HEK293 (cell line): ENCODE data around the gene SLC2A9.

ENCODE experiments used
- CTCF ChIA-PET: fragments of 350-600 bp; formaldehyde crosslinking; extraction: SDS; loops from one replicate; lab custom pipeline; 2021; ENCODE audit warnings: antibody characterized with exemption; lab: Yijun Ruan, JAX
- POLR2A ChIA-PET: fragments of 300-600 bp; formaldehyde crosslinking; extraction: SDS; loops from one replicate; lab custom pipeline; 2020; ENCODE audit warnings: antibody characterized with exemption, inconsistent platforms; lab: Yijun Ruan, JAX
- H3K27ac ChIP-seq: fragments of 200-500 bp; sonication (Bioruptor generic); 2 replicates; pipeline ENCODE4 v1.5.1; 2014; ENCODE audit warnings: low read depth, low read length, control low read depth, inconsistent platforms; ENCODE audit errors: extremely low read depth
- H3K36me3 ChIP-seq, 2 experiments: fragments of 200-500 bp in 1 of 2; sonication (Bioruptor generic) in 1 of 2; 1 replicate in 1 of 2; 2 replicates in 1 of 2; pipeline ENCODE4 v1.5.1; 2014 to 2017; ENCODE audit warnings: inconsistent platforms in 2 of 2, low read length in 2 of 2; ENCODE audit not compliant: control insufficient read depth in 2 of 2, insufficient read depth in 1 of 2
- H3K4me1 ChIP-seq: fragments of 200-500 bp; sonication (Bioruptor generic); 2 replicates; pipeline ENCODE4 v1.5.1; 2014; ENCODE audit warnings: mild to moderate bottlenecking, low read length, inconsistent platforms; ENCODE audit not compliant: control insufficient read depth, insufficient read depth
- H3K4me3 ChIP-seq: 2 replicates; pipeline ENCODE4 v1.5.1; 2011; ENCODE audit warnings: low read depth, mild to moderate bottlenecking, control low read depth, low read length, moderate library complexity
- H3K9me3 ChIP-seq: fragments of 200-500 bp; sonication (Bioruptor generic); 2 replicates; pipeline ENCODE4 v1.5.1; 2014; ENCODE audit warnings: low read depth, low read length, inconsistent platforms; ENCODE audit not compliant: control insufficient read depth, insufficient read depth
- FEZF1 ChIP-seq: fragments of 450-650 bp; formaldehyde crosslinking; IDR thresholded peaks from 2 replicates; pipeline ENCODE4 v1.5.1; 2016; ENCODE audit warnings: missing biosample characterization, missing genetic modification characterization
- KLF16 ChIP-seq: fragments of 450-650 bp; formaldehyde crosslinking; IDR thresholded peaks from 2 replicates; pipeline ENCODE4 v1.5.1; 2017; ENCODE audit warnings: missing biosample characterization, missing genetic modification characterization
- KLF17 ChIP-seq: fragments of 450-650 bp; formaldehyde crosslinking; IDR thresholded peaks from 2 replicates; pipeline ENCODE4 v1.5.1; 2016; ENCODE audit warnings: missing biosample characterization, missing genetic modification characterization
- TCF7L2 ChIP-seq: IDR thresholded peaks from 2 replicates; pipeline ENCODE4 v1.6.1; 2011; ENCODE audit warnings: low read depth, mild to moderate bottlenecking, inconsistent platforms, low read length, moderate library complexity, borderline replicate concordance
- TRIM28 ChIP-seq: IDR thresholded peaks from 2 replicates; pipeline ENCODE4 v1.6.1; 2011; ENCODE audit warnings: low read length, control low read depth, borderline replicate concordance
- ZBTB1 ChIP-seq: fragments of 450-650 bp; formaldehyde crosslinking; IDR thresholded peaks from 2 replicates; pipeline ENCODE4 v1.5.1; 2016; ENCODE audit warnings: missing biosample characterization, missing genetic modification characterization
- ZBTB8A ChIP-seq: fragments of 450-650 bp; formaldehyde crosslinking; IDR thresholded peaks from 2 replicates; pipeline ENCODE4 v1.5.1; 2016; ENCODE audit warnings: missing biosample characterization, missing genetic modification characterization
- ZNF112 ChIP-seq: fragments of 450-650 bp; formaldehyde crosslinking; IDR thresholded peaks from 2 replicates; pipeline ENCODE4 v1.5.0; 2017; ENCODE audit warnings: missing biosample characterization, missing genetic modification characterization
- ZNF133 ChIP-seq: fragments of 450-650 bp; formaldehyde crosslinking; IDR thresholded peaks from 2 replicates; pipeline ENCODE4 v1.5.1; 2016; ENCODE audit warnings: missing biosample characterization, missing genetic modification characterization
- ZNF140 ChIP-seq: fragments of 450-650 bp; formaldehyde crosslinking; IDR thresholded peaks from 2 replicates; pipeline ENCODE4 v1.5.1; 2016; ENCODE audit warnings: missing biosample characterization, missing genetic modification characterization
- ZNF223 ChIP-seq: fragments of 450-650 bp; formaldehyde crosslinking; IDR thresholded peaks from 2 replicates; pipeline ENCODE4 v1.5.1; 2016; ENCODE audit warnings: missing biosample characterization, missing genetic modification characterization
- ZNF266 ChIP-seq: fragments of 450-650 bp; formaldehyde crosslinking; IDR thresholded peaks from 2 replicates; pipeline ENCODE4 v1.5.1; 2016; ENCODE audit warnings: missing biosample characterization, missing genetic modification characterization, low read depth
- ZNF354C ChIP-seq: fragments of 450-650 bp; formaldehyde crosslinking; IDR thresholded peaks from 2 replicates; pipeline ENCODE4 v1.5.1; 2016; ENCODE audit warnings: missing biosample characterization, missing genetic modification characterization, low read depth, borderline replicate concordance
- ZNF37A ChIP-seq: fragments of 450-650 bp; IDR thresholded peaks from 2 replicates; pipeline ENCODE4 v1.5.1; 2018; ENCODE audit warnings: missing biosample characterization, missing genetic modification characterization
- ZNF391 ChIP-seq: fragments of 450-650 bp; formaldehyde crosslinking; IDR thresholded peaks from 2 replicates; pipeline ENCODE4 v1.5.1; 2016; ENCODE audit warnings: low read depth, missing biosample characterization, missing genetic modification characterization, borderline replicate concordance
- ZNF416 ChIP-seq: fragments of 450-650 bp; formaldehyde crosslinking; IDR thresholded peaks from 2 replicates; pipeline ENCODE4 v1.5.1; 2016; ENCODE audit warnings: missing biosample characterization, missing genetic modification characterization
- ZNF426 ChIP-seq: fragments of 450-650 bp; formaldehyde crosslinking; IDR thresholded peaks from 2 replicates; pipeline ENCODE4 v1.5.1; 2017; ENCODE audit warnings: missing biosample characterization, missing genetic modification characterization, mild to moderate bottlenecking, inconsistent platforms, moderate library complexity
- ZNF488 ChIP-seq: fragments of 450-650 bp; formaldehyde crosslinking; IDR thresholded peaks from 2 replicates; pipeline ENCODE4 v1.5.1; 2016; ENCODE audit warnings: missing biosample characterization, missing genetic modification characterization
- ZNF510 ChIP-seq: fragments of 450-650 bp; formaldehyde crosslinking; IDR thresholded peaks from 2 replicates; pipeline ENCODE4 v1.5.1; 2018; ENCODE audit warnings: mild to moderate bottlenecking, missing genetic modification characterization, missing biosample characterization; ENCODE audit not compliant: insufficient replicate concordance
- ZNF530 ChIP-seq: fragments of 450-650 bp; formaldehyde crosslinking; IDR thresholded peaks from 2 replicates; pipeline ENCODE4 v1.5.1; 2016; ENCODE audit warnings: low read depth, missing biosample characterization, missing genetic modification characterization
- ZNF544 ChIP-seq: fragments of 450-650 bp; formaldehyde crosslinking; IDR thresholded peaks from 2 replicates; pipeline ENCODE4 v1.5.0; 2017; ENCODE audit warnings: missing biosample characterization, missing genetic modification characterization
- ZNF560 ChIP-seq: fragments of 450-650 bp; formaldehyde crosslinking; IDR thresholded peaks from 2 replicates; pipeline ENCODE4 v1.5.1; 2017; ENCODE audit warnings: missing biosample characterization, missing genetic modification characterization, borderline replicate concordance
- ZNF571 ChIP-seq: fragments of 450-650 bp; formaldehyde crosslinking; IDR thresholded peaks from 2 replicates; pipeline ENCODE4 v1.5.0; 2017; ENCODE audit warnings: missing biosample characterization, missing genetic modification characterization
- ZNF600 ChIP-seq: fragments of 450-650 bp; formaldehyde crosslinking; IDR thresholded peaks from 2 replicates; pipeline ENCODE4 v1.5.1; 2016; ENCODE audit warnings: missing biosample characterization, missing genetic modification characterization
- ZNF621 ChIP-seq: fragments of 450-650 bp; formaldehyde crosslinking; IDR thresholded peaks from 2 replicates; pipeline ENCODE4 v1.5.1; 2017; ENCODE audit warnings: missing biosample characterization, missing genetic modification characterization
- ZNF837 ChIP-seq: fragments of 450-650 bp; formaldehyde crosslinking; IDR thresholded peaks from 2 replicates; pipeline ENCODE4 v1.5.1; 2016; ENCODE audit warnings: missing biosample characterization, missing genetic modification characterization
- ZSCAN30 ChIP-seq: fragments of 450-650 bp; IDR thresholded peaks from 2 replicates; pipeline ENCODE4 v1.5.1; 2018; ENCODE audit warnings: missing biosample characterization, mild to moderate bottlenecking, missing genetic modification characterization, moderate library complexity
- TF ChIP-seq, protein P1 (sequence below): sonication (generic); formaldehyde crosslinking; IDR thresholded peaks from 2 replicates; pipeline ENCODE4 v1.8.1; 2022; ENCODE audit warnings: mild to moderate bottlenecking, moderate library complexity, missing genetic modification reagents
- TF ChIP-seq, protein P2 (sequence below): fragments of 450-650 bp; formaldehyde crosslinking; IDR thresholded peaks from 2 replicates; pipeline ENCODE4 v1.5.1; 2017; ENCODE audit warnings: missing biosample characterization, missing genetic modification characterization

Gene SLC2A9

DNA sequence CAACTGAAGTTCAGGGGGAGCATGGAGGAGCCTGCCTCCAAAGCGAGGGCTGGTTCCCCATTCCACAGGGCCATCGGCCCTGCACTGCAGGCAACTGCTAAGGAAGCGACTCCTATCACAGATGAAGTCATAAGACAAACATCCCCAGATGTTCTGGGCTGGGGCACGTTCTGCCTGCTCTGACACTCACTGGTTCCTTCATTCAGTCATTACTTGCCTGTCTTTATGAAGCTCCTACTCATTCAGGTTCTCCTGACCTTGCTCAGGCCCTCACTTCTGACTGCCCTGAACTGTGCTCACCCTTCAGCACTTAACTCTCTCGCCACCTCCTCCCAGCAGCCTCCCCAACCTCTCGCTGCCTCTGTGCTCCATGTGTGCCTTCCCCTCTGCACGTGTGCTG, 2.5 kb upstream of the SLC2A9 start:
- Histone ChIP-seq H3K27ac (no peak overlapping the region), H3K4me3 (no peak overlapping the region), H3K4me1 (no peaks in the 10 kb centered on the region), H3K9me3 (no peaks in the 10 kb centered on the region), H3K36me3 (no peaks in the 10 kb centered on the region)
- TF ChIP-seq ZNF223: no peak
- TF ChIP-seq ZNF600 (tag by site-specific recombination): peak; percentile 77
- ChIA-PET POLR2A (no interaction called here), CTCF (interaction anchor here (0.9 to 1.2 kb wide), 2 partner anchors 39 to 259 kb away, joined by 3 read pairs; no protein-coding TSS in a partner anchor)

GRCh38 chr4:10023050-10023419, 1.7 kb upstream of the SLC2A9 start:
- POLR2A ChIA-PET: no interaction called here
- CTCF ChIA-PET: interaction anchor here (0.9 to 1.2 kb wide), 2 partner anchors 40 to 258 kb away, joined by 3 read pairs; no protein-coding TSS in a partner anchor
- H3K4me1 ChIP-seq: no peaks in the 10 kb centered on the region
- no peaks in the 10 kb centered on the region for H3K36me3 ChIP-seq
- no peaks in the 10 kb centered on the region for H3K9me3 ChIP-seq
- H3K4me3 ChIP-seq: no peak overlapping the region
- no peak overlapping the region for H3K27ac ChIP-seq
- TF ChIP-seq ZNF133 (tag by site-specific recombination): no peak
- TF ChIP-seq ZNF112 (tag by site-specific recombination): no peak
- TF ChIP-seq TCF7L2: no peak
- TF ChIP-seq ZNF621 (tag by site-specific recombination): no peak
- no peak for TF ChIP-seq ZNF391
- no peak for TF ChIP-seq ZNF837 (tag by site-specific recombination)
- TF ChIP-seq, protein P1, sequence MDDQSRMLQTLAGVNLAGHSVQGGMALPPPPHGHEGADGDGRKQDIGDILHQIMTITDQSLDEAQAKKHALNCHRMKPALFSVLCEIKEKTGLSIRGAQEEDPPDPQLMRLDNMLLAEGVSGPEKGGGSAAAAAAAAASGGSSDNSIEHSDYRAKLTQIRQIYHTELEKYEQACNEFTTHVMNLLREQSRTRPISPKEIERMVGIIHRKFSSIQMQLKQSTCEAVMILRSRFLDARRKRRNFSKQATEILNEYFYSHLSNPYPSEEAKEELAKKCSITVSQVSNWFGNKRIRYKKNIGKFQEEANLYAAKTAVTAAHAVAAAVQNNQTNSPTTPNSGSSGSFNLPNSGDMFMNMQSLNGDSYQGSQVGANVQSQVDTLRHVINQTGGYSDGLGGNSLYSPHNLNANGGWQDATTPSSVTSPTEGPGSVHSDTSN: no peak
- TF ChIP-seq ZNF530 (tag by site-specific recombination): no peak
- TF ChIP-seq ZNF544: no peak
- TF ChIP-seq ZNF571: no peak
- TF ChIP-seq ZSCAN30 (tag by site-specific recombination): no peak
- TF ChIP-seq ZNF266 (tag by site-specific recombination): no peak
- TF ChIP-seq, protein P2, sequence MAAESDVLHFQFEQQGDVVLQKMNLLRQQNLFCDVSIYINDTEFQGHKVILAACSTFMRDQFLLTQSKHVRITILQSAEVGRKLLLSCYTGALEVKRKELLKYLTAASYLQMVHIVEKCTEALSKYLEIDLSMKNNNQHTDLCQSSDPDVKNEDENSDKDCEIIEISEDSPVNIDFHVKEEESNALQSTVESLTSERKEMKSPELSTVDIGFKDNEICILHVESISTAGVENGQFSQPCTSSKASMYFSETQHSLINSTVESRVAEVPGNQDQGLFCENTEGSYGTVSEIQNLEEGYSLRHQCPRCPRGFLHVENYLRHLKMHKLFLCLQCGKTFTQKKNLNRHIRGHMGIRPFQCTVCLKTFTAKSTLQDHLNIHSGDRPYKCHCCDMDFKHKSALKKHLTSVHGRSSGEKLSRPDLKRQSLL (tag by site-specific recombination): no peak
- no peak for TF ChIP-seq KLF16
- no peak for TF ChIP-seq ZNF354C (tag by site-specific recombination)
- no peak for TF ChIP-seq ZNF140 (tag by site-specific recombination)
- no peak for TF ChIP-seq ZNF488

GRCh38 chr4:10022346-10023049, 1.2 kb upstream of the SLC2A9 start:
- CTCF ChIA-PET: interaction anchor here (1.2 kb wide), 1 partner anchor 258 kb away, joined by 3 read pairs; no protein-coding TSS in a partner anchor
- no peaks in the 10 kb centered on the region for H3K4me1 ChIP-seq
- no peaks in the 10 kb centered on the region for H3K36me3 ChIP-seq
- H3K4me3 ChIP-seq: no peak overlapping the region
- H3K9me3 ChIP-seq: no peaks in the 10 kb centered on the region
- POLR2A ChIA-PET: no interaction called here
- no peak for TF ChIP-seq ZBTB8A (tag by site-specific recombination)
- TF ChIP-seq FEZF1 (tag by site-specific recombination): no peak
- TF ChIP-seq ZNF426 (tag by site-specific recombination): no peak
- no peak for TF ChIP-seq ZNF416 (tag by site-specific recombination)
- no peak for TF ChIP-seq ZSCAN30 (tag by site-specific recombination)
- no peak for TF ChIP-seq ZNF37A (tag by site-specific recombination)
- no peak for TF ChIP-seq ZNF133 (tag by site-specific recombination)
- no peak for TF ChIP-seq ZNF510 (tag by site-specific recombination)
- no peak for TF ChIP-seq KLF17
- TF ChIP-seq ZBTB1 (tag by site-specific recombination): no peak
- no peak for TF ChIP-seq ZNF560 (tag by site-specific recombination)
- no peak for TF ChIP-seq TRIM28
- H3K27ac ChIP-seq: no peak overlapping the region
